CD14-positive monocyte (primary cell): ENCODE data around the gene SSMEM1. TPM values are rescaled to one million over a fixed set of nuclear protein-coding genes. Genes with fewer than 3 reads are reported as not detected.
"Not testable (repeated sequence)": the region's sequence is repeated elsewhere in the genome, so short reads cannot be mapped to it uniquely, and the experiment has no call there.

Experiments
- DNase-seq, 3 donors: peaks; one replicate each; pipeline ENCODE4 v3.0.0-alpha.2; 2011 to 2022
- H2AFZ ChIP-seq: 2 replicates; pipeline ENCODE4 v1.6.0; 2012; ENCODE audit warnings: mild to moderate bottlenecking, low read depth, low read length, inconsistent platforms; ENCODE audit not compliant: insufficient read depth, poor library complexity, severe bottlenecking
- H3K27ac ChIP-seq, 2 donors: 1 replicate in 1 of 2; 2 replicates in 1 of 2; pipeline ENCODE4 v1.5.1; 2012 to 2013; ENCODE audit warnings: low read length in 2 of 2, control low read depth in 1 of 2, inconsistent platforms in 1 of 2, low read depth in 1 of 2, mild to moderate bottlenecking in 1 of 2
- H3K27me3 ChIP-seq, 2 donors: one replicate each; pipeline versions ENCODE4 v1.6.0 to v1.6.1; 2011 to 2013; ENCODE audit warnings: low read length in 2 of 2; ENCODE audit not compliant: control insufficient read depth in 2 of 2, insufficient read depth in 2 of 2
- H3K36me3 ChIP-seq, 2 donors: replicated peaks in 1 of 2; 1 replicate in 1 of 2; 2 replicates in 1 of 2; pipeline versions ENCODE4 v1.5.1 to v1.6.1; 2012 to 2013; ENCODE audit warnings: low read length in 2 of 2, control low read depth in 1 of 2, inconsistent platforms in 1 of 2, mild to moderate bottlenecking in 1 of 2; ENCODE audit not compliant: insufficient read depth in 2 of 2, control insufficient read depth in 1 of 2
- H3K4me1 ChIP-seq, 2 donors: 1 replicate in 1 of 2; 2 replicates in 1 of 2; pipeline versions ENCODE4 v1.5.1 to v1.6.1; 2012 to 2013; ENCODE audit warnings: low read length in 2 of 2, control low read depth in 1 of 2, inconsistent platforms in 1 of 2, mild to moderate bottlenecking in 1 of 2, moderate library complexity in 1 of 2; ENCODE audit not compliant: insufficient read depth in 2 of 2, control insufficient read depth in 1 of 2
- H3K4me2 ChIP-seq: replicated peaks from 2 replicates; pipeline ENCODE3; 2012; ENCODE audit warnings: low read length, moderate library complexity, mild to moderate bottlenecking; ENCODE audit not compliant: poor library complexity, severe bottlenecking; ENCODE audit errors: extremely low read depth
- H3K4me3 ChIP-seq, 3 experiments: fragments of 200-600 bp in 1 of 3; sonication (generic) in 1 of 3; replicated peaks in 1 of 3; 1 replicate in 2 of 3; 2 replicates in 1 of 3; pipeline ENCODE4 v1.5.1; 2011 to 2013; ENCODE audit warnings: low read length in 3 of 3, mild to moderate bottlenecking in 3 of 3, control low read depth in 2 of 3, low read depth in 2 of 3, inconsistent platforms in 1 of 3, moderate library complexity in 1 of 3
- H3K79me2 ChIP-seq: 2 replicates; pipeline ENCODE4 v1.6.0; 2012; ENCODE audit warnings: mild to moderate bottlenecking, control low read depth, inconsistent platforms, low read length, moderate library complexity; ENCODE audit not compliant: insufficient read depth
- H3K9ac ChIP-seq: 2 replicates; pipeline ENCODE4 v1.6.0; 2017; ENCODE audit warnings: low read length, mild to moderate bottlenecking; ENCODE audit not compliant: insufficient read depth, poor library complexity, severe bottlenecking
- H3K9me3 ChIP-seq, 2 donors: replicated peaks in 1 of 2; 1 replicate in 1 of 2; 2 replicates in 1 of 2; pipeline versions ENCODE4 v1.5.1 to v1.6.1; 2012 to 2013; ENCODE audit warnings: low read length in 2 of 2, control low read depth in 1 of 2; ENCODE audit not compliant: control insufficient read depth in 1 of 2, insufficient read depth in 1 of 2
- H4K20me1 ChIP-seq: 2 replicates; pipeline ENCODE4 v1.6.0; 2012; ENCODE audit warnings: mild to moderate bottlenecking, low read length, control low read depth, moderate library complexity; ENCODE audit not compliant: insufficient read depth
- H3K27ac Mint-ChIP-seq, 7 donors: one replicate each; pipeline ENCODE4 v1.8.0; 2020; ENCODE audit warnings: mild to moderate bottlenecking in 7 of 7, mixed read lengths in 7 of 7, moderate library complexity in 6 of 7, inconsistent platforms in 2 of 7
- H3K27me3 Mint-ChIP-seq, 3 donors: one replicate each; pipeline ENCODE4 v1.8.0; 2021 to 2022; ENCODE audit warnings: low read depth in 3 of 3, mild to moderate bottlenecking in 3 of 3, mixed read lengths in 3 of 3, moderate library complexity in 3 of 3, inconsistent platforms in 1 of 3
- H3K36me3 Mint-ChIP-seq, 2 donors: one replicate each; pipeline ENCODE4 v1.8.0; 2020; ENCODE audit warnings: mixed read lengths in 2 of 2, inconsistent platforms in 1 of 2, mild to moderate bottlenecking in 1 of 2
- H3K4me1 Mint-ChIP-seq: one replicate; pipeline ENCODE4 v1.8.0; 2020; ENCODE audit warnings: mild to moderate bottlenecking, mixed read lengths
- H3K4me3 Mint-ChIP-seq, 2 donors: one replicate each; pipeline ENCODE4 v1.8.0; 2020; ENCODE audit warnings: mild to moderate bottlenecking in 2 of 2, mixed read lengths in 2 of 2, moderate library complexity in 1 of 2
- H3K9me3 Mint-ChIP-seq, 7 donors: one replicate each; pipeline ENCODE4 v1.8.0; 2020 to 2022; ENCODE audit warnings: mixed read lengths in 7 of 7, mild to moderate bottlenecking in 6 of 7, moderate library complexity in 6 of 7, inconsistent platforms in 2 of 7
- CTCF ChIP-seq: fragments of 200-600 bp; IDR thresholded peaks from one replicate; pipeline ENCODE4 v1.8.0; 2022; ENCODE audit warnings: antibody characterized with exemption, mild to moderate bottlenecking
- WGBS: methylation state at CpG from one replicate; pipeline ENCODE4 v1.1.5; 2013; ENCODE audit warnings: missing lambda C conversion rate; ENCODE audit not compliant: insufficient coverage; 5-methylcytosine and 5-hydroxymethylcytosine counted together
- intact Hi-C, 2 donors: fragments of 100-400 bp; cut with micrococcal nuclease; formaldehyde crosslinking; loops; one replicate each; pipeline versions ENCODE4 v1.15.0 to v1.15.1; 2023
- polyA plus RNA-seq, 3 donors: library from polyadenylated mRNA; depleted of rRNA in 1 of 3; unstranded in 2 of 3; stranded (reverse) in 1 of 3; fragments of 300-500 nt in 2 of 3; fragments of >200 nt in 1 of 3; fragmentation: Illumina TruSeq in 2 of 3; gene quantifications; 1 replicate in 2 of 3; 2 replicates in 1 of 3; pipeline ENCODE4 v1.2.3, GENCODE V29; 2012 to 2021

Gene SSMEM1
- polyA plus RNA-seq, 3 donors = not detected

- peaks cover 1 to 2% (median 2%) of the 10 kb centered on the region in 3 donors for H3K27me3 Mint-ChIP-seq
- no peak overlapping the region for H3K4me3 Mint-ChIP-seq
- peaks cover 0 to 8% (median 0%) of the 10 kb centered on the region in 7 donors for H3K9me3 Mint-ChIP-seq
- H3K27ac Mint-ChIP-seq = no peak overlapping the region
- intact Hi-C loops = no loop called here
- WGBS = 100% methylated on average over 2 of the region's 2 CpGs
- H3K36me3 Mint-ChIP-seq = no peaks in the 10 kb centered on the region
- no peaks in the 10 kb centered on the region for H3K4me1 Mint-ChIP-seq
- no peaks in the 10 kb centered on the region for H3K79me2 ChIP-seq
- no peaks in the 10 kb centered on the region for H3K9me3 ChIP-seq
- DNase-seq = no peak
- H3K4me1 ChIP-seq = no peaks in the 10 kb centered on the region
- H4K20me1 ChIP-seq = no peaks in the 10 kb centered on the region
- H3K36me3 ChIP-seq = no peaks in the 10 kb centered on the region
- H2AFZ ChIP-seq = no peak overlapping the region
- H3K27me3 ChIP-seq = no peaks in the 10 kb centered on the region
- no peak overlapping the region for H3K4me2 ChIP-seq
- no peak overlapping the region for H3K4me3 ChIP-seq
- H3K27ac ChIP-seq = no peak overlapping the region
- no peak overlapping the region for H3K9ac ChIP-seq
- no peak for TF ChIP-seq CTCF
Observed at GRCh38 chr7:130234078-130234477, 26.4 kb downstream of the SSMEM1 start.

- H3K4me1 ChIP-seq, intact Hi-C loops, H4K20me1 ChIP-seq, H3K4me1 Mint-ChIP-seq, H3K4me3 ChIP-seq, H3K36me3 Mint-ChIP-seq, H3K27ac ChIP-seq, H3K9me3 Mint-ChIP-seq, H2AFZ ChIP-seq, H3K4me2 ChIP-seq, H3K79me2 ChIP-seq, H3K27me3 Mint-ChIP-seq, H3K4me3 Mint-ChIP-seq, H3K27ac Mint-ChIP-seq, H3K27me3 ChIP-seq, H3K36me3 ChIP-seq, H3K9ac ChIP-seq, H3K9me3 ChIP-seq, DNase-seq: not testable (repeated sequence)
- 86% methylated on average over 1 of the region's 4 CpGs for WGBS
Observed at GRCh38 chr7:130236361-130236760, 28.7 kb downstream of the SSMEM1 start.
